CD4-positive, alpha-beta T cell treated with Interleukin-15 for 1 hour (primary cell): ENCODE measurements around the gene ELP4.
"Not testable (repeated sequence)": the region's sequence is repeated elsewhere in the genome, so short reads cannot be mapped to it uniquely, and the experiment has no call there.

Experiments
- DNase-seq: peaks from one replicate; pipeline ENCODE4 v3.0.0-alpha.2; 2020

Gene ELP4

DNA sequence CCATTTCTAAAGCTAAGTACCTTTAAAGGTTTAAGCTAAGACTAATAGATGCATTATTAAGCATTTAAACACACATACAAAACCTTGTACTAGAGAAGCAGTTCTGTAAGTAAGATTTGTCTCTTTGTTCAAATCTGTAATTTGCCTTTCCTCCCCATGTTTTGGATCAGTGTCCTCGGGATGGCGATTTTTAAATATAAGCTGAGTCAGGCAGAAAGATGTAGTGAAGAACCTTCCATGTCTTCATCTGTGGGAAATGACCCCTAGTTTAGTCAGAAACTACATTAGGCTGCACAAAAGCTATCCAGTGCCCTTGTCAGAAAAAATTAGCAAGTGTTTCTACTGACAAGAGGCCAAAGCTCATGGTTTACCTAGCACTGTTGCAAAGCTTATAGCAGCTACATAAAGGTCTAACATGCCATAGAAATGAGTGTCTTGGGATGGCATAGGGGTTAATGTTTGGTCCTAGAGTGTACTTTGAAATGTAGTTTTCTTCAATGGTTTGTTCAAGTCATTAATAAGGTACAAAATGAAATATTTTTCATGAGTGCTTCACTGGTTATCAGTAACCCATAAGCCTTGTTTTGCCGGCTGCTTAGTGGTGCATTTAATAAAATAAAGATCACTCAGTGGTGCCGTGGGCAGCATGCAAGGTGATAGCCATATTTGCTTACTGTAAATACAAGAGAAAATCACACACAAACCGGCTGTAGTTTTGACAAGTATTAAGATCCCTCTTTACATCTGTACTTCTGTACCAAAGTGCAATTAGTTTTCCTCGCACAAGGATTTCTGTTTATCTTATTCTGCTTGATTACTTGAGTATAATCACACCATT, 139.8 kb downstream of the ELP4 start:
- DNase-seq = no peak

GRCh38 chr11:31651208-31651607, 141.6 kb downstream of the ELP4 start:
- no peak for DNase-seq

GRCh38 chr11:31651822-31652221, 142.3 kb downstream of the ELP4 start:
- no peak for DNase-seq

DNA sequence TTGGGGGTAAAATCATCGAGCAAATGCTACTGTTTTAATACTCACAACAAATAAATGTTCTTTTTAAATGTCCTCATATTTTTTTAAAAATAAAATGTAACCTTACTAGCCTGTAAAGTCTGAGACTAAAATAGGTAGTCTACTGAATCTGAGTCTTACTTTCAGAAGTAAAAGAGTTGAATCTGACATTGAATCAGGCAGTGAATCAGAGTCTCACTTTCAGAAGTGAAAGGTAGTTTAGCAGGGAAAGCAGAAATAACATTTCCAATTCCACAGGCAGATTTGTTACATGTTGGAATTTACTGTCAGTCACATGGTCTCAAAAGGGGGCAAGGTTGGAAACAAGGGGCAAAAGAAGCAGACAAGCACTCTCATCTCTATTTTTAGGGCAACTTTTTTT, 143.0 kb downstream of the ELP4 start:
- no peak for DNase-seq

DNA sequence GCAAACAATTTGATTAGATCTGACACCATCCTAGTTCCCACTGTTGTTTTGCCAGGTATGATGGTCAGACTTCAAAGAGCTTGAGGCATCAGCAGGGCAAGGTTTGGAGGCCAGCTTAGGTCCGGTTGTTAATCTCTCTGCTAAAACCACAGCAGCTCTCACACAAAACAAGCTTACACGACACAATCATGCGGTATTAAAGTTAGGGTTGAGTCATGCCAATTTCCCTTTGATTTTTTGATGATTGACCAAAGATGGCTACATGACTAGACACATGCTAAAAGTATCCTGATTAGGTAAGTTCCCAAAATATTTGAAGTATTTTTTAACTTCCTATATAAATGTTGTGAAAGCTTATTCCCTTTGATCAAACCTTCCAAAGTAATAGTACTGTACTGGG, 145.9 kb downstream of the ELP4 start:
- DNase-seq = no peak

GRCh38 chr11:31656051-31656450, 146.5 kb downstream of the ELP4 start:
- DNase-seq = no peak

DNA sequence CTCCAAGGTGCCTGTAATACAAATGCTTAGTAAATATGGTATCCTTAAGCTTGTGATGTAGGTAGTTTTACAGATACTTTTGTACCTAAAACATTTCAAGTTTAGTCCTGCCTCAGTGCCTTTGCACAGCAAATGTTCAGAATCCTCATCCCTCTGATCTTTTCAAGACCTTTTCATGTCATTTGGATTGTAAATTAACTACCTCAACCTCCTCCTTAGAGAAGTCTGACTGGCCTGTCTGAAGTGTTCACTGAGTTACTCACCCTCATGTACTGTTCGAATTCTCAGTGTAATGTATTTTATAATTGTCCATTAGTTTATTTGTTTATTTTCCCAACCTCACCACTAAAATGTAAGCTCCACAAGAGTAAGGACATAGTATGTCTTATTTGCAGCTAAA, 147.5 kb downstream of the ELP4 start:
- DNase-seq = no peak

GRCh38 chr11:31664129-31664528, 154.6 kb downstream of the ELP4 start:
- no peak for DNase-seq

DNA sequence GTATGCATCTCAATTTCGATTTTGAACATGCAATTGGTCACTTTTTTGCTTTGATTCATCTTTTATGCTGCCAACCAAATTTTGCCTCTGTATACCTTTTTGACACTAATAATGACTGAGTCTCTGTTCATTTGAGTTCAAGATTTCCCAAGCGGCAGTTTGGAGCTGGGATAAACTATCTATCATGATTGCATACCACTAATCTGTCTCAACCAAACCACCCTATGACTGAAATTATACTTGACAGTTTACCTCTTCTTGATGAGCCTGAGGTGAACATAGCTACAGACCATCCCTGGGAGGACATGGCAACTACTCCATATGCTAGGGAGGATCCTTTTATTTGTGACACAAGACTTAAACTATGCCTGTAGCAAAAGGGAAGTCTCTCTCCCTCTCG, 155.4 kb downstream of the ELP4 start:
- no peak for DNase-seq

- no peak for DNase-seq
Measured at GRCh38 chr11:31671681-31672080, 162.1 kb downstream of the ELP4 start.

- DNase-seq = not testable (repeated sequence)
Measured at GRCh38 chr11:31673108-31673507, 163.5 kb downstream of the ELP4 start.

- no peak for DNase-seq
Measured at GRCh38 chr11:31676280-31676982, 166.9 kb downstream of the ELP4 start.

GRCh38 chr11:31680770-31681169, 171.2 kb downstream of the ELP4 start:
- no peak for DNase-seq

- no peak for DNase-seq
Measured at GRCh38 chr11:31687256-31687655, 177.7 kb downstream of the ELP4 start.

DNA sequence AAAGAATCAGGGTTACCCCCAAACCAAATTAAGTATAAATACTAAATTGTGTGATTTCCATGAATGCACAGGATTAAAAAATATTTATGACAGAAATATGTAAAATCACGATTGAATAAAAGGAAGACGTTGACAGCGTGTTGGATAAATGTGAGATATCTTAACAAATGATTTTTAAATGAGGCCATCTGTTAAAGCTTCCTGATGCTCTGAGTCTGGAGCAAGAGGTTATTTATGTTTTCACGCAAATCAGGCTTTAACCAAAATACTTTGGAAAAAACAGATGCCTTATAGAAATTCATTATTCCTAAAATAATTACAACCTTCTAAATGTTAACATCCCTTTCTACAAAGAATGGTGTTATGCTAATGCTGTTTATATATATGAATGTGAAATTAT, 178.3 kb downstream of the ELP4 start:
- DNase-seq = no peak

GRCh38 chr11:31689559-31689958, 180.0 kb downstream of the ELP4 start:
- DNase-seq = no peak

GRCh38 chr11:31690041-31690440, 180.5 kb downstream of the ELP4 start:
- no peak for DNase-seq

DNA sequence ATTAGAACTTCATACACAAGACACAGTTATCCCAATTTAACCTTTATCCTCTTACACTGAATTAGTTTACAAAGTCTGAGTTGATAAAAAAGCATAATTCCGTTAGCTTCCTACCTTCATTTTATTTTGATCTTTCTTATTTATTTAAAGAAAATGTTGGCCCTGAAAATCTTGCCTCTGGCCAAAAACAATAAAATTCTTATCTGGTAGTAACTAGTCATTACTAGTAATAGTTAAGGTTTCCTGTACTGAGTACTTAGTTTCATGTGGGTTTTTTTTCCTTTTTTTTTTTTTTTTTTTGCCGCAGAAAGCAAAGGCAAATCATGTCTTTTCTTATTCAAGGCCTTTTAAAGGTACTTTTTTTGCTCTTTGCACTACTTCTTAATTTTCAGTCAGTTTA, 180.9 kb downstream of the ELP4 start:
- no peak for DNase-seq

DNA sequence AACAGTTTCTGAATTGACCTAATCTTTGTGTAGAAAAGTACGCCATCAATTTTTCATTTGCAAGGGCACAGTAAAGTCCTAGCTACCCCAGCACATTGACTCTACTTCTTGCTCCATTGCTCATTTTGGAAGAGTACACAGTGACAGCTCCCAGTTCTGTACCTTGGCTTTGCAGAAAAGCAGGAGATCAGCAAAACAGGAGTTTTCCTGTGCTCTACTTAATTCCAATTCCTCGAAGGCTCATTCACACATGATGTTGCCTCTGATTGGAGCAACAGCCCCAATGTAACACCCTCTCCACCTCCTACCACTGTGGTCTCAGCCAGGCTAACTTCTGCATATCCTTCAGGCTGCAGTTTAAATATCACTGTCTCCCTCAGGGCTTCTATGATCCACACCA, 182.9 kb downstream of the ELP4 start:
- DNase-seq = no peak

- DNase-seq = not testable (repeated sequence)
Measured at GRCh38 chr11:31697049-31697448, 187.5 kb downstream of the ELP4 start.

GRCh38 chr11:31699066-31699465, 189.5 kb downstream of the ELP4 start:
- DNase-seq = no peak

DNA sequence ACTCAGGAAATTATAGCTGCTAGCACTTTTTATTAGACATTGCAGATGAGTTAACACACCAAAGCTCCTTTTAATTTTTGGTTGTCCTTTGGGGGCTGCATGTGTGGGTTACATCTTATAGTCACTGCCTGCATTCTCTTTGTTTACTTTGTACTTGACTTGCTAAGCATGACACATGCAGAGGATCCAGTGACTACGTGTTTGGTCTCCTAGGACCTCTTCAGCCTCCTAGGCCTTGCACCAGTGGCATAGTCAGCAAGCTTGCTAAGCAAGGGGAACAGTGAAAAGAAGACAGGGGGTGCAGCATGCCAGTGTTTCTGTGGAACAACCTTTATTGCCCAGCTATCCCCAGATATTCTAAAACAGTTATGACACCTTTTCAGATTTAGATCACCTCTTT, 193.4 kb downstream of the ELP4 start:
- no peak for DNase-seq

DNA sequence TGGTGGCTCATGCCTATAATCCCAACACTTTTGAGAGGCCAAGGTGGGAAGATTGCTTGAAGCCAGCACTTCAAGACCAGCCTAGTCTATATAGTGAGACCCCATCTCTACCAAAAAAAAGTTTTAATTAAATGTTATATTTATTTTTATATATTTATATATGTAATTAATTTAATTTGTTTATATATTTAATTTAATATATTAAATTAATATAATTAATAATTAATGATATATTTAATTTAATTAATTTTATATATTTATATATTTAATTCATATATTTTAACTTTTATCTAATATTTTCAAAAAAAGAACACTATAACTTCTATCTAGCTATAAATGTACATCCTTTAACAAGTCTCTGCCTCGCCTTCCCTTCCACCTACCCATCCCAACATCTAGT, 196.8 kb downstream of the ELP4 start:
- no peak for DNase-seq

DNA sequence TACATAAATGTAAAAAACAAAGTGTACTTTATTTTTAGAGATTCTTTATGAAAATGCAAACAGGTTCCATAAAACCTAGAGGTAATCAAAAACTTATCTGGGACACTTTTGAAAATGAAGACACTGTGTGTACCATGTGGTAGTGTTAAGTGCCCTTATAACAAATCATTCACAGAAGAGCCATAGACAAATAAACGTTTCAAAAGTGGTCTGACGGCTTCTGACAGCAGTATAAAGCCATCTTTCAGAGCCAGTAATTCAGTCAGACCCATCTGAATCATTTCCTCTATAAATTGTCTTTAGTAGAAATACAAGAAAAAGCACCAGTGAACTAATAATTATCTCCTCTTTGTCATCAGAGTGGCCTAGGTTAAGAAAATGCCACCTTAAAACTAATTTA, 201.6 kb downstream of the ELP4 start:
- no peak for DNase-seq

DNA sequence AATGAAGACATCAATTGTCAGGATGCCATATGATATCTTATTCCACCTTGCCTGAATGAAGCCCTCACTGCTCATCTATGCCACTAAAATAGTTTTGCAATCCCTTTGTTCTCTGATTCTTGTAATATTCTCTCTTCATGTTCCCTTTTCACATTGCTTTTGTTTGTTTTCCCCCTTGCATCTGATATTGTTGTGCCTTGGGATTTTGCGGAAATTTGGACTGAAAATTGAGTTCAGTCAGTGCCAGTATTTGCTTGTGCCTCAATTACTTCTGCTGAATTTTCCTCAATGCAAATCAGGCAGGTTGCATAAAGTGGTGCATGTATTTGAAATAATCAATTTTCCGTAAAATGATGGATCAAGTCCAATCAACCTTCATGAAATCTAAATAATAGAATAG, 203.3 kb downstream of the ELP4 start:
- no peak for DNase-seq
